COLO829 (cell line): ENCODE measurements around the gene MBNL1.

Source experiments
- DNase-seq: peaks from one replicate; pipeline ENCODE4 v3.0.0; 2012; ENCODE audit warnings: low spot score

MBNL1 gene, protein sequence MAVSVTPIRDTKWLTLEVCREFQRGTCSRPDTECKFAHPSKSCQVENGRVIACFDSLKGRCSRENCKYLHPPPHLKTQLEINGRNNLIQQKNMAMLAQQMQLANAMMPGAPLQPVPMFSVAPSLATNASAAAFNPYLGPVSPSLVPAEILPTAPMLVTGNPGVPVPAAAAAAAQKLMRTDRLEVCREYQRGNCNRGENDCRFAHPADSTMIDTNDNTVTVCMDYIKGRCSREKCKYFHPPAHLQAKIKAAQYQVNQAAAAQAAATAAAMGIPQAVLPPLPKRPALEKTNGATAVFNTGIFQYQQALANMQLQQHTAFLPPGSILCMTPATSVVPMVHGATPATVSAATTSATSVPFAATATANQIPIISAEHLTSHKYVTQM

GRCh38 chr3:152268555-152269055, at the start of gene MBNL1:
Gene MBNL1, plus strand, starts transcription at chr3:152268929. Its CDS starts 31,265 bp downstream, at chr3:152300194.
- no peak for DNase-seq

DNA sequence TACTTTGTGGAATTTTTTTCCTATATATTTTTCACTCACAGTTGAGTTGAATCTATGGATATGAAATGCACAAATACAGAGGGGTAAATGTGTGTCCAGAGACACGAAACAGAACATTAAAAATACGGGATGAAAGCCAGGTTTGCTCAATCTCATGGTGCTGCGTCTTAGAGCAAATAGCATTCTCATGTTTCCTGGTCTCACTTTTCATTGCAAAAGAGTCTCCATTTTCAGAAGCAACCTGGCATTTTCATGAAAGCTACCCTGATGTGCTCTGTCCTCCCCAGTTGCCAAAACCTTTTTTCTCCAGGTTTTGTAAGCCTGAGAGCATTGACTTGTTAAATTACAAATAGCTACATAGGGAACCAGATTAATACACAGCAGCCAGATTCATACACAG, 49.5 kb upstream of the MBNL1 start:
- DNase-seq, result no peak

- DNase-seq, result no peak
These were observed 48.9 kb upstream of the MBNL1 start for GRCh38 chr3:152219769-152220255.

DNA sequence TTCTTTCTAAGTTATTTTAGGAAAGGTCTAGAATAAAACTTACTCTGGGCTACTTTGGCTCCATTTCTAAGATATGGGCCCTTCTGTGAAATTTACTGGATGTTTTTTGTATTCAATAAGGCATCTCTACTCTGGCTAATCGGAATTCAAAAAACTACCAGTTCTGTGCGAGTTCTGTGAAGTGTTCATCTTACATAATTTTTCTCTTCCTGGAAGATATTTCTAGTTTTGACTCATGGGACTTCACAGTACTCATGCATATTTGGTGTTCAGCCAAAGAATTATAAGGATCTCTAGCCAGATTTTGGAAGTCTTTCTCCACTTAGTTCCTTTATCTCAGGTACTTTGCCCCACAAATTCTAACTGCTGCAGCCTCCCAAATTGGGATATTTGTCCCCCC, 46.4 kb upstream of the MBNL1 start:
- no peak for DNase-seq

DNA sequence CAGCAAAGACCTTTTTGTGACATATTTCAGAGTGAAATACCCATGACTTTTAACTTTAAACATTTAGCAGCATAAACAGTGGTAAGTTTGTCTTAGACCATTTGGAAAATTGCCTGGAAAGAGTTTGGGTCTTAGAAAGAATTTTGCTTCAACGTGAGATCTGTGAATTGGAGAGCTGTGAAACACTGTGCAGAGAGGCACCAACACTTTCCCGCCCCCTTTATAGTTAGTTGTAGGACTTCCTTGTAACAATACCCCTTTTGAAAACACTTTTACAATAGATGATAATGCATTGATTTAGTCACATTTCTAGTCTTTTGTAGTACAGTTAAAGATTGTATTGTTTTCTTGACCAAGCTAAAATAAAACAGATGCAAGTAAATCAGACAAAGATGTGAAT, 43.5 kb upstream of the MBNL1 start:
- DNase-seq, result no peak

- DNase-seq, result no peak
These were observed 42.6 kb upstream of the MBNL1 start for GRCh38 chr3:152226176-152226575.

- no peak for DNase-seq
These were observed 41.7 kb upstream of the MBNL1 start for GRCh38 chr3:152227027-152227426.

- DNase-seq, result no peak
These were observed 39.0 kb upstream of the MBNL1 start for GRCh38 chr3:152229692-152230091.

GRCh38 chr3:152230370-152230769, 38.4 kb upstream of the MBNL1 start:
- DNase-seq, result no peak

- no peak for DNase-seq
These were observed 36.7 kb upstream of the MBNL1 start for GRCh38 chr3:152232001-152232400.

DNA sequence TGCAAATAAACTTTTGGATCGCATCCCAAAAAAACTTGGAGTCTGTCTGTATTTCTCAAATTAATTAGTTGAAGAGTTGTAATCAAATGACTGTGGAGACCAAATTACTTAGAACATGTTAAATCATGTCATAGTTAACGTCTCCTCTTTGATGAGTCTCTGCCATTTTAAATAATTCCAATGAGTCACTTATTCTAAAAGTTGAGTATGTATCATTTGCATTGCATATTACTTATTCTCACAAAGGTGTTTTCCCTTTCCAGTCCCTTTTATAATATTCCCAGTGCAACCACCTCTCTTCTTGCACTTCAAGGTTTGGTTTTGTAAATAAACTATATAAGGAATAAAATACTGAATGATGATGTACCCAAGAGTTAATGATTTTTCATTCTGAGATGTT, 36.0 kb upstream of the MBNL1 start:
- DNase-seq, result no peak

- DNase-seq, result no peak
These were observed 33.9 kb upstream of the MBNL1 start for GRCh38 chr3:152234657-152235375.

DNA sequence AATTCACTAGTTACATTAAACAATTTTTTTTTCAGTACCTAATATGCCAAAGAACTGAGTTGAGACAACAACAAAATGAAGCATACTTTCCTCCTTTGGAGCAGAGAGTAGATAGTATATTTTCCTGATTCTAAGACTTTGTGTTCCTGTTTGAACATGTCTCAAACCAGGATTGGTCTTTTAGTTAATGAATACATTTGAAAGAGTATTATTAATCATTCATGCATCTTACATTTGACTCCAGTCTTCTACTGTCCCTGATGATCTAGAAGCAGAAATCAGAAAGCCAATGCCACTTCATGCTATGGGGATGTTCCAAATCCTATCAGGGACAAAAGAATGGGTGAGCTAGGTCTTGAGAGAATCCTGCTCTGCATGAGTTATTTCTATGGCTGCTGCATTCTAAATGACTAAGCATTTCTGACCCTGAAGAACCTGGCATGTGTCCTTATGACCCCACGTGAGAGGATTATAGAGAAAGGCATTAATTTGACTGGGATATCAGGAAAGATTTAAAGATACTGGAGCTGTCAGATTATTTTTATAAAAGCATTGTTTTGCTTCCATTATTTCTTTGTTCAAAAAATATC, 32.9 kb upstream of the MBNL1 start:
- no peak for DNase-seq

DNA sequence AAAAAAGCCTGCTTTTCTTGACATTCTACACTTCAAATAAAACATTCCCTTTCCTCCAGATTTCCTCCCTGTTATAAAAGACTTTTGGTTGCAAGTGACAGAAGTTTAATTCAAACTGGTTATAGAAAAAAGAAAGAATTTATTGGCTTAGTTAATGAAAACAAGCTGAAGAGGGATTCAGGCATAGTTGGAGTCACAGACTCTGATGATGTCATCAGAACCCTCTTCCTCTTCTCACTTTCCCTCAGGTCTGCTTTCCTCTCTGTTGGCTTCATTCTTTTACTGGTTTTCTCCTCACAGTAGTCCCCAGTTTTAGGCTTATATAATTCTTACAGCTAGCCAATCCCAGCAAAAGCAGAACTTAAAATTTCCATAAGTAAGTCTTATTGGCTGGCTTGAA, 32.0 kb upstream of the MBNL1 start:
- no peak for DNase-seq

DNA sequence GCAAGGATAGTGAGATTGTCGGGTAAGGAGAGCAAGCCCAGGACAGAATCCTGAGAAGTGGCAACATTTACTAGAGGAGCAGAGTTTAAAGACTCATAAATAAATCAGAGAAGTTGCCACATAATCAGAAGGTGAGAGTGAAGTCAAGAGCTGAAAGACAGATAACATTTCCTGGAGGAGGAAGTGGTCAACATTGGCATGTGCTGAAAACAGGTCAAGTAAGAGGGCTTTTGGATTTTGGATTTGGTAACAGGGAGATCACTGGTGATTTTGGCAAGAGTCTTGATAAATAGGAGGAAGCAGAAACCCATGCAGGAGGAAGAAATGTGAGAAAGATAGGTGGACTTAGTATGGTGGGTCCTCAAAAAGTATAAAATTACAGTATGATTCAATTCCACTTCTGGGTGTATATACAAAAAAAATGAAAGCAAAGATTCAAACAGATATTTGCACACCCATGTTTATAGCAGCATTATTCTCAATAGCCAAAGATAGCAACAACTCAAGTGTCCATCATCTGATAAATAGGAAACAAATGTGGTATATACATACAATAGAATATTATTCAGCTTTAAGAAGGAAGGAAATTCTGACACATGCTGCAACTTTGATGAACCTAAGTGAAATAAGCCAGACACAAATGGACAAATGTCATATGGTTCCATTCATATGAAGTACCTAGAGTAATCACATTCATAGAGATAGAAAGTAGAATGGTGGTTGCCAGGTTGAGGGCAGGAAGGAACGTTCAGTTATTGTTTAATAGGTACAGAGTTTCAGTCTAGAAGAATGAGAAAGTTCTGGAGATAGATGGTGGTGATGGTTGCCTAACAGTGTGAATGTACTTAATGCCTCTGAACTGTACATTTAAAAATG, 27.3 kb upstream of the MBNL1 start:
- no peak for DNase-seq

- no peak for DNase-seq
These were observed 25.4 kb upstream of the MBNL1 start for GRCh38 chr3:152243301-152243711.

- DNase-seq, result no peak
These were observed 24.8 kb upstream of the MBNL1 start for GRCh38 chr3:152243721-152244516.

- DNase-seq, result no peak
These were observed 24.2 kb upstream of the MBNL1 start for GRCh38 chr3:152244517-152244888.

- no peak for DNase-seq
These were observed 23.1 kb upstream of the MBNL1 start for GRCh38 chr3:152245498-152246170.

DNA sequence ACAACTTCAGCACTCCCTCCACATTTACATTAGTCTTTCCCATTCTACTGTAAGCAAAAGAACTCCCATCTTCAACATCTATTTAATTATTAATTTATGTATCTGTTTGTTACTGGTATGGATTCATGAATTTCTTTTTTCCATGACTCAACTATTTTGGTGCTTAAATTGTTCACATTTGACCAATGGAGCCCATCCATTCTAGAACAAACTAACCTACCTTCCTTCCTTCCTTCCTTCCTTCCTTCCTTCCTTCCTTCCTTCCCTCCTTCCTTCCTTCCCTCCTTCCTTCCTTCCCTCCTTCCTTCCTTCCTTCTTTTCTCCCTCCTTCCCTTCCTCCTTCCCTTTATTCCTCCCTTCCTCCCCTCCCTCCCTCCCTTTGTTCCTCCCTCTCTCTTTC, 16.8 kb upstream of the MBNL1 start:
- no peak for DNase-seq
